ENCODE results near the gene MYO10. TPM values are rescaled to one million over a fixed set of nuclear protein-coding genes. Genes with fewer than 3 reads are reported as not detected.
"Not testable (repeated sequence)": the region's sequence is repeated elsewhere in the genome, so short reads cannot be mapped to it uniquely, and the experiment has no call there.

The MYO10 gene
- total RNA-seq, 1 donor from 2014 or later: 56.7 TPM

DNA sequence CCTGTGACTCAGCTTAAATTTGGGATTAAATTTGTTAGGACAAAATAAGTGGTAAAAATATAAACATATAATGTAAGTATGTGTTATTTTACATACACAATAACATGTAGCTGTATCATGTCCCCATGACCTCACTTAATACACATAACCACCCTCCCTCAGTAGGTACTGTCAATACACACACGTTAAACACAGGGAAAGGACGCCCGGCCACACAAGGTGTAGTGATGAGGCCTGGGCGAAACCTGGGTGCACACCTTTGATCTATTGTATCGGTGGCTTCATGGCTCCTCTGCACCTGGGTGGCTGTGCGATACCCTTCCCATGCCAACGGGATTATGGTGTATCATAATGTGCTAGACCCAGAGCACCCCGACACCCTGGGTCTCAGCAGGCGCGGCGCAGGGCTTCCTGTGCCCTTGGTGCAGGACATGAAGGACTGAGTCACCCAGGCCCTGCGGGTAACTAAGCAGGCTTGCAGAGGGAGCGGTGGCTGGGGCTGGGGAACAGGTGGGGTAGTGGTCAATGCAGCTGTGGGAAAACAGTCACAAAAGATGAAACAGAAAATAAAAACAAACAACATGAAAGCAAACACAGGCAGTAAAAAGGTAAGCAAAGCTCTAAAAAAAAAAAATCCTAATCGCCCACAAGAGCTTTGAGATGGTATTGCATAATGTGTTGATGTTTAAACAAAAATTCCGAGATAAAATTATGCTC is 191.8 kb downstream of the MYO10 start:
- Mint-ChIP-seq H3K36me3 (peaks cover 11% of the 10 kb centered on the region), H3K9me3 (no peaks in the 10 kb centered on the region), H3K27ac (no peak overlapping the region), H3K4me1 (peaks cover 27% of the 10 kb centered on the region), H3K4me3 (no peak overlapping the region), H3K27me3 (ENCODE audit: low read depth) (no peaks in the 10 kb centered on the region)
- DNase-seq (ENCODE audit: low spot score in 2 of 2, unreplicated experiment in 2 of 2): no peak
- TF ChIP-seq, protein P1, sequence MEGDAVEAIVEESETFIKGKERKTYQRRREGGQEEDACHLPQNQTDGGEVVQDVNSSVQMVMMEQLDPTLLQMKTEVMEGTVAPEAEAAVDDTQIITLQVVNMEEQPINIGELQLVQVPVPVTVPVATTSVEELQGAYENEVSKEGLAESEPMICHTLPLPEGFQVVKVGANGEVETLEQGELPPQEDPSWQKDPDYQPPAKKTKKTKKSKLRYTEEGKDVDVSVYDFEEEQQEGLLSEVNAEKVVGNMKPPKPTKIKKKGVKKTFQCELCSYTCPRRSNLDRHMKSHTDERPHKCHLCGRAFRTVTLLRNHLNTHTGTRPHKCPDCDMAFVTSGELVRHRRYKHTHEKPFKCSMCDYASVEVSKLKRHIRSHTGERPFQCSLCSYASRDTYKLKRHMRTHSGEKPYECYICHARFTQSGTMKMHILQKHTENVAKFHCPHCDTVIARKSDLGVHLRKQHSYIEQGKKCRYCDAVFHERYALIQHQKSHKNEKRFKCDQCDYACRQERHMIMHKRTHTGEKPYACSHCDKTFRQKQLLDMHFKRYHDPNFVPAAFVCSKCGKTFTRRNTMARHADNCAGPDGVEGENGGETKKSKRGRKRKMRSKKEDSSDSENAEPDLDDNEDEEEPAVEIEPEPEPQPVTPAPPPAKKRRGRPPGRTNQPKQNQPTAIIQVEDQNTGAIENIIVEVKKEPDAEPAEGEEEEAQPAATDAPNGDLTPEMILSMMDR (IDR thresholded peaks at IDR 0.05; ENCODE audit: unreplicated experiment): no peak

DNA sequence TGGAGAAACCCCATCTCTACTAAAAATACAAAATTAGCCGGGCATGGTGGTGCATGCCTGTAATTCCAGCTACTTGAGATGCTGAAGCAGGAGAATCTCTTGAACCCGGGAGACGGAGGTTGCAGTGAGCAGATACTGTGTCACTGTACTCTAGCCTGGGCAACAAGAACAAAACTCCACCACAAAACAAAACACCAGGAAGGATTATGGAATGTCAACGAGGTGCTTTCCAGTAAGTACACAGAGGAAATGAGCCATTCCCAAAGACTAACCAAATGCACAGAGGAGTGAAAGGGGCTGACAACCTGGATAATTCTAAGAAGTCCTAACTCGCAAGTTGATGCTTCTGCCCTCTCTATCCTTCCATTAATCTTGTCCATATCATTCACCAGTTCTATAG is 193.2 kb downstream of the MYO10 start:
- Mint-ChIP-seq H3K4me1 (peaks cover 32% of the 10 kb centered on the region), H3K27ac (no peak overlapping the region), H3K9me3 (no peaks in the 10 kb centered on the region), H3K27me3 (ENCODE audit: low read depth) (no peaks in the 10 kb centered on the region), H3K4me3 (no peak overlapping the region), H3K36me3 (peaks cover 6% of the 10 kb centered on the region)
- TF ChIP-seq, protein P1 (IDR thresholded peaks at IDR 0.05; ENCODE audit: unreplicated experiment): no peak
- DNase-seq (ENCODE audit: low spot score in 2 of 2, unreplicated experiment in 2 of 2): no peak

DNA sequence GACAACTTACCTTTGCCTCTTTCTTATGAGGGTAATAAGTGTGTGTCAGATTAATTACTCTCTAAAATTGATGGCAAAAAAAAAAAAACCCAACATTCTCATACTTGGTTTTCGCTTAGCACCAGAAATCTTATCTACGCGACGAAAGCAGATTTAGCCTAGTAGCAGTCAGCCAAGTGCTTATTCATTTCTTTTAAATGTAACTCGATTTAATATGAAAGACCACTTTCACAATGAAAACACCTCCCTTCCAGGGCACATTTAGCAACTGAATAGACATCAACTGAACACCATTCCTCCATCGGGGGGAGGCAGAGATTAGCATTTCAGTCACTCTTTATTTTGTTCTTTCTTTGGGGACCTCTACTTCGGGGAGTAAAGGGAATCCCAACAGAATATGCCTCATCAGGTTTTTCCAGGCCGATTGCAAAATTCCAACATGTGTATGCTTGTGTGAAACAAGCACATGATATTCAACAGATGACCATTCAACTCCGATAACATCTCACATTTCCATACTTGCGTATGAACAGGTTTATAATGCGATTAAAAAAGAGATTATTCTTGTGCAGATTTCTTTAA is 195.2 kb downstream of the MYO10 start:
- Mint-ChIP-seq H3K27me3 (ENCODE audit: low read depth) (no peaks in the 10 kb centered on the region), H3K9me3 (no peaks in the 10 kb centered on the region), H3K36me3 (peaks cover 2% of the 10 kb centered on the region), H3K4me1 (peaks cover 49% of the 10 kb centered on the region), H3K27ac (peak overlapping the region; percentile 75), H3K4me3 (peak overlapping the region; percentile 42)
- TF ChIP-seq, protein P1 (IDR thresholded peaks at IDR 0.05; ENCODE audit: unreplicated experiment): no peak
- DNase-seq (ENCODE audit: low spot score in 2 of 2, unreplicated experiment in 2 of 2): no peak

DNA sequence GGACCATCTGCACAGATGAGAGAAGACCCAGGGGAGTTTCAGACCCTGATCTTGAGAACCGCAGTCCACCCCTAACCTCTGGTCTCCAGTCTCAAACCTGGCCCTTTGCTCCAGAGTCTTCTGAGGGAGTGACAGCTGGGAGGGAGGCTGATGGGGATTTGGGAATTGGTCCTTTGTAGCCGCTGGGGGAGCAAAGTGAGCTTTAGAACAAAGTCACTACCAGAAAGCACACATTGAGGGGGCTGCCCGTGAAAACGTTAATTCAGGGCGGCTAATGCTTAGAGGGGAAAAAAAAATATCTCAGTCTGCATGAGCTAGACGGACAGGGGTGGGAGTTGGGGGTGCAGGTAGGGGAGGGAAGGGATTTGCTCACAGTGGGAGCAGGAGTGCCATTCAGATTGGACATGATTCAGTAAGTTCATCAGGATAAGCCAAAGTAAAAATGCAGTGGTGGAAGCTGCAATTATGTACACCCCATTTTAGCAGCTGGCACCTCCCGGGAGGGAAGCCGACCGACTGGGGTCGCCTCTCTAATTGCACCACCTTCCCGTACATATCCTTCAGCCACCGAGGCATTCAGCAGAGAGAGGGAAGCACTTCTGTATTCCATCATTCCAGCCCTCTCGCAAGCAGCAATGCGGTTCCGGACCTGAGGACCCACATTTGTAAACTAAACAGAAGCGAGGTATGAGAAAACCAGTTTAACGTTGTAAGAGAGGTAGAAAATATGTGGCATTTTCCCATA is 195.8 kb downstream of the MYO10 start:
- Mint-ChIP-seq H3K9me3 (no peaks in the 10 kb centered on the region), H3K4me3 (peak overlapping the region; percentile 42), H3K36me3 (peaks cover 2% of the 10 kb centered on the region), H3K4me1 (peaks cover 56% of the 10 kb centered on the region), H3K27ac (peak overlapping the region; percentile 75), H3K27me3 (ENCODE audit: low read depth) (no peaks in the 10 kb centered on the region)
- DNase-seq (ENCODE audit: low spot score in 2 of 2, unreplicated experiment in 2 of 2): no peak
- TF ChIP-seq, protein P1 (IDR thresholded peaks at IDR 0.05; ENCODE audit: unreplicated experiment): no peak

DNA sequence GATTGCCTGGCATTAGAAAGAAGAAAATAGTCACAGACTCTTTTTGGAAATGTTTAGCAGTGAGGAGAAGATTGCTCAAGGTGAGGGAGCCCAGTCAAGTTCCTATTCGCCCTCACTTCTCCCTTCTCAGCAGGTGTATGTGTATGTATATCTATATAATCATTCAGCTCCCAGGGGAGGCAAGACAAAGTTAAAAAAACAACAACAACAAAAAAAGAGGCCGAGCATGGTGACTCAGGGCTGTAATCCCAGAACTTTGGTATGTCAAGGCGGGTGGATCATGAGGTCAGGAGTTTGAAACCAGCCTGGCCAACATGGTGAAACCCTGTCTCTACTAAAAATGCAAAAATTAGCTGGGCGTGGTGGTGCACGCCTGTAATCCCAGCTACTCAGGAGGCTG is 197.7 kb downstream of the MYO10 start:
- Mint-ChIP-seq H3K4me1 (peaks cover 61% of the 10 kb centered on the region), H3K27ac (peak overlapping the region; percentile 51)
- not testable (repeated sequence) for H3K36me3 Mint-ChIP-seq; H3K9me3 Mint-ChIP-seq; H3K27me3 Mint-ChIP-seq (ENCODE audit: low read depth); DNase-seq (ENCODE audit: low spot score in 2 of 2, unreplicated experiment in 2 of 2); H3K4me3 Mint-ChIP-seq
